Neural progenitor cell (in vitro differentiated cells): ENCODE data around the gene RPP14. TPM values are rescaled to one million over a fixed set of nuclear protein-coding genes. Genes with fewer than 3 reads are reported as not detected.

Source experiments
- DNase-seq: peaks from one replicate; pipeline ENCODE4 v3.0.0-alpha.2; 2016; ENCODE audit warnings: low spot score
- H2AFZ ChIP-seq: fragments of 200-600 bp; sonication (generic); replicated peaks from 2 replicates; pipeline ENCODE4 v1.6.1; 2016; ENCODE audit warnings: antibody characterized with exemption
- H3F3A ChIP-seq: fragments of 200-600 bp; sonication (generic); 2 replicates; pipeline ENCODE4 v1.6.1; 2016; ENCODE audit warnings: antibody characterized with exemption, low read depth
- H3K27ac ChIP-seq: fragments of 200-600 bp; sonication (generic); 2 replicates; pipeline ENCODE4 v1.5.1; 2016; ENCODE audit warnings: mild to moderate bottlenecking
- H3K27me3 ChIP-seq: fragments of 200-600 bp; sonication (generic); 2 replicates; pipeline ENCODE4 v1.6.1; 2016; ENCODE audit warnings: mild to moderate bottlenecking, moderate library complexity
- H3K36me3 ChIP-seq: fragments of 200-600 bp; sonication (generic); 2 replicates; pipeline ENCODE4 v1.5.1; 2016
- H3K4me1 ChIP-seq: fragments of 200-600 bp; sonication (generic); 2 replicates; pipeline ENCODE4 v1.6.1; 2016; ENCODE audit warnings: mixed run types
- H3K4me2 ChIP-seq: fragments of 200-600 bp; sonication (generic); 2 replicates; pipeline ENCODE4 v1.6.1; 2016
- H3K4me3 ChIP-seq: fragments of 200-600 bp; sonication (generic); 2 replicates; pipeline ENCODE4 v1.5.1; 2016
- H3K79me2 ChIP-seq: fragments of 200-600 bp; sonication (generic); 2 replicates; pipeline ENCODE4 v1.6.1; 2016; ENCODE audit warnings: low read depth
- H3K9ac ChIP-seq: fragments of 200-600 bp; sonication (generic); 2 replicates; pipeline ENCODE4 v1.6.1; 2016
- H3K9me3 ChIP-seq: fragments of 200-600 bp; sonication (generic); 2 replicates; pipeline ENCODE4 v1.5.1; 2016; ENCODE audit warnings: low read depth
- H4K20me1 ChIP-seq: fragments of 200-600 bp; sonication (generic); 2 replicates; pipeline ENCODE4 v1.6.1; 2016; ENCODE audit warnings: low read depth
- H3K27ac Mint-ChIP-seq: 3 replicates; pipeline ENCODE4 v1.8.0; 2021; ENCODE audit warnings: mixed read lengths
- H3K27me3 Mint-ChIP-seq: 2 replicates; pipeline ENCODE4 v1.8.0; 2022; ENCODE audit warnings: low read depth, mild to moderate bottlenecking, inconsistent platforms, moderate library complexity, mixed read lengths; ENCODE audit not compliant: insufficient read depth
- H3K36me3 Mint-ChIP-seq: 3 replicates; pipeline ENCODE4 v1.8.0; 2021; ENCODE audit warnings: mixed read lengths
- H3K4me1 Mint-ChIP-seq: 3 replicates; pipeline ENCODE4 v1.8.0; 2021; ENCODE audit warnings: mixed read lengths
- H3K4me3 Mint-ChIP-seq: 3 replicates; pipeline ENCODE4 v1.8.0; 2021; ENCODE audit warnings: mild to moderate bottlenecking, moderate library complexity, mixed read lengths
- H3K9me3 Mint-ChIP-seq: 3 replicates; pipeline ENCODE4 v1.8.0; 2020; ENCODE audit warnings: mixed read lengths
- CTCF ChIP-seq: fragments of 200-600 bp; sonication (generic); IDR thresholded peaks from 2 replicates; pipeline ENCODE4 v1.5.1; 2017; ENCODE audit warnings: antibody characterized with exemption, mild to moderate bottlenecking
- EZH2 ChIP-seq: fragments of 200-600 bp; sonication (generic); IDR thresholded peaks from 2 replicates; pipeline ENCODE4 v1.6.1; 2017; ENCODE audit warnings: antibody characterized with exemption, mild to moderate bottlenecking, moderate library complexity
- EZH2phosphoT487 ChIP-seq: fragments of 200-600 bp; sonication (generic); IDR thresholded peaks from 2 replicates; pipeline ENCODE4 v1.6.1; 2017; ENCODE audit warnings: antibody characterized with exemption
- total RNA-seq: library from RNA; depleted of rRNA; stranded (reverse); fragments of >200 nt; gene quantifications from 2 replicates; pipeline ENCODE4 v1.2.3, GENCODE V29; 2015; ENCODE audit warnings: low replicate concordance

Gene RPP14
- total RNA-seq, 1 donor from 2014 or later = 17.8 TPM

GRCh38 chr3:58326267-58326900 is 20.3 kb downstream of the RPP14 start:
- no peak for DNase-seq
- H3K9ac ChIP-seq = no peak overlapping the region
- no peaks in the 10 kb centered on the region for H3K36me3 ChIP-seq
- no peak overlapping the region for H3K4me2 ChIP-seq
- no peak overlapping the region for H2AFZ ChIP-seq
- no peaks in the 10 kb centered on the region for H3K79me2 ChIP-seq
- no peaks in the 10 kb centered on the region for H3K9me3 Mint-ChIP-seq
- no peak overlapping the region for H3K4me3 ChIP-seq
- H3K27me3 Mint-ChIP-seq = no peaks in the 10 kb centered on the region
- H4K20me1 ChIP-seq = peaks cover 4% of the 10 kb centered on the region
- no peak overlapping the region for H3K4me3 Mint-ChIP-seq
- peaks cover 15% of the 10 kb centered on the region for H3K4me1 Mint-ChIP-seq
- no peaks in the 10 kb centered on the region for H3K9me3 ChIP-seq
- H3F3A ChIP-seq = peaks cover 11% of the 10 kb centered on the region
- no peak overlapping the region for H3K27ac ChIP-seq
- H3K27ac Mint-ChIP-seq = no peak overlapping the region
- no peaks in the 10 kb centered on the region for H3K36me3 Mint-ChIP-seq
- H3K4me1 ChIP-seq = peaks cover 8% of the 10 kb centered on the region
- TF ChIP-seq EZH2phosphoT487 (no peak), CTCF (no peak), EZH2 (no peak)
- peaks cover 4% of the 10 kb centered on the region for H3K27me3 ChIP-seq

DNA sequence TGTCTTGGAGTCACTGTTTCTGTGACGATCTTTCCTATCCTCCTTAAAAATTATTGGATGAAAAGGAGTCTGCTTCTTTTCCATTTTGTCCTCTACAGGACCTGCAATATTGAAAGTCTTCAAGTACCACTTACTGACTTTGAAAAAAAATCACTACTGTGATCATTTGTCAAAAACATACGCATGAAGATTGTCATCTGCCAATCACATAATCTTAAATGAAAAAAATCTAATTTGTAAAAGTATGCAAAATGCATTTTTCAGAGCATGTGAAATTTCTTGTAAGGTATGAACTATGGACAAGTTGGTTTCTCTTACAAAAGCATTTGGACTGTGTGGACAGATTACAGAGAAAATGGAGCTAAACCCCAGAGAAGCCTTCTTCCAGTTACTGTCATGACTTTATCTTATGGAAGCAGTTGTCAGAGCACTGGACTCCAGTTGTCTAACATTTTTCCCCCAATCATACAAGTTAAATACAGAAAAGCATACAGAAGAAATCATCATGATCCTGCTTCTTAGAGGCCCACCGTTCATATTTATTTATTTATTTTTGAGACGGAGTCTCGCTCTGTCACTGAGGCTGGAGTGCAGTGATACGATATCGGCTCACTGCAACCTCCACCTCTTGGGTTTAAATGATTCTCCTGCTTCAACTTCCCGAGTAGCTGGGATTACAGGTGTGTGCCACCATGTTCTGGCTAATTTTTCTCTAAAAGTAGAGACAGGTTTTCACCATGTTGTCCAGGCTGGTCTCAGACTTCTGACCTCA is 23.3 kb downstream of the RPP14 start:
- Histone ChIP-seq H4K20me1 (no peaks in the 10 kb centered on the region), H3K9ac (no peak overlapping the region), H3K27me3 (peaks cover 16% of the 10 kb centered on the region), H3K36me3 (no peaks in the 10 kb centered on the region), H3K9me3 (no peaks in the 10 kb centered on the region), H3K27ac (no peak overlapping the region), H3K79me2 (no peaks in the 10 kb centered on the region), H3K4me2 (no peak overlapping the region), H3K4me3 (no peak overlapping the region), H3K4me1 (peaks cover 11% of the 10 kb centered on the region), H2AFZ (no peak overlapping the region), H3F3A (peaks cover 15% of the 10 kb centered on the region)
- H3K27me3 Mint-ChIP-seq = peaks cover 5% of the 10 kb centered on the region
- H3K9me3 Mint-ChIP-seq = no peaks in the 10 kb centered on the region
- no peaks in the 10 kb centered on the region for H3K36me3 Mint-ChIP-seq
- no peak for DNase-seq
- TF ChIP-seq CTCF = no peak
- H3K27ac Mint-ChIP-seq = no peak overlapping the region
- no peak overlapping the region for H3K4me3 Mint-ChIP-seq
- H3K4me1 Mint-ChIP-seq = peaks cover 18% of the 10 kb centered on the region

GRCh38 chr3:58329922-58330413 is 23.9 kb downstream of the RPP14 start:
- Histone ChIP-seq H3K9ac (no peak overlapping the region), H2AFZ (no peak overlapping the region), H3K4me1 (peaks cover 14% of the 10 kb centered on the region), H3K36me3 (no peaks in the 10 kb centered on the region), H3K27me3 (peaks cover 16% of the 10 kb centered on the region), H3K27ac (no peak overlapping the region), H3F3A (peaks cover 14% of the 10 kb centered on the region), H4K20me1 (no peaks in the 10 kb centered on the region), H3K4me2 (no peak overlapping the region), H3K9me3 (no peaks in the 10 kb centered on the region), H3K79me2 (no peaks in the 10 kb centered on the region), H3K4me3 (no peak overlapping the region)
- H3K4me1 Mint-ChIP-seq = peaks cover 20% of the 10 kb centered on the region
- no peaks in the 10 kb centered on the region for H3K36me3 Mint-ChIP-seq
- no peak overlapping the region for H3K4me3 Mint-ChIP-seq
- no peak overlapping the region for H3K27ac Mint-ChIP-seq
- TF ChIP-seq CTCF (no peak), EZH2phosphoT487 (no peak)
- peaks cover 9% of the 10 kb centered on the region for H3K27me3 Mint-ChIP-seq
- no peak for DNase-seq
- no peaks in the 10 kb centered on the region for H3K9me3 Mint-ChIP-seq
